HG02970 (cell line): ENCODE measurements around the gene STBD1.
"Not testable (repeated sequence)": the region's sequence is repeated elsewhere in the genome, so short reads cannot be mapped to it uniquely, and the experiment has no call there.

Source experiments
- ATAC-seq: cut with Tn5 transposase; IDR thresholded peaks from one replicate; pipeline ENCODE4 v1.9.1; 2021; ENCODE audit warnings: mild to moderate bottlenecking, moderate library complexity, moderate number of reproducible peaks; ENCODE audit not compliant: unreplicated experiment, low FRiP score

STBD1 gene

DNA sequence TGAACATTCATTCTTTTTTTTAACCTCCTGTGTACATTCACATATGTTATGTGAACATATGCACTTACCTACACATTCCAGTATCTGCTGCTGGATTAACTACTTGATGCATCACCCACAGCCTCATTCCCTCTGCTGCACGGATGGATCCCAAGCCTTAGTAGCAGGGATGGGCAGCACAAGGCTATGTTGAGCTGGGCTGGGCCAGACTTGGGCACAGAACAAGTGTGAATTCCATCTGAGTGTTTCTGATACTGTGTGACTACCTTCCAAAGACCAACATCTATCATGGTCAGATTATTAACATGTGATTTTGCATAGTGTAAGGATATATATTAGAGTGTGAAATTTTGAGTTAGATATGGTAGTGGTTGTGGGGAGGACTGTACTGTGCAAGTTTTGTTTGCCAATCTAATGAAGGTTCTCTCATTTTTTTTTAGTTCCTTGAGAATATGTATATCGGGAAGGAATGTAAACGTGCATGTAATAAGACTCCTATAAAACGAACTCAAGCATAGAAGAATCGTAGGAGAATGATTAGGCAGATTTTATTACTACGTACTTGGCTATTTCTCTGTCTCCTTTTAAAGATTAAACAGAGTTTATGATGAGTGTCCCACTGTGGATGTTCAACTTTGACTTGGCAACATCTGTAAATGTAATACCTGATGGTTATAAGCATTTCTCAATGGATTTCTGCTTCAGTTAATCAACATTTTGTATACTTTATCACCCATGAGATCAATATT lies 23.4 kb upstream of the STBD1 start:
- ATAC-seq, result no peak

DNA sequence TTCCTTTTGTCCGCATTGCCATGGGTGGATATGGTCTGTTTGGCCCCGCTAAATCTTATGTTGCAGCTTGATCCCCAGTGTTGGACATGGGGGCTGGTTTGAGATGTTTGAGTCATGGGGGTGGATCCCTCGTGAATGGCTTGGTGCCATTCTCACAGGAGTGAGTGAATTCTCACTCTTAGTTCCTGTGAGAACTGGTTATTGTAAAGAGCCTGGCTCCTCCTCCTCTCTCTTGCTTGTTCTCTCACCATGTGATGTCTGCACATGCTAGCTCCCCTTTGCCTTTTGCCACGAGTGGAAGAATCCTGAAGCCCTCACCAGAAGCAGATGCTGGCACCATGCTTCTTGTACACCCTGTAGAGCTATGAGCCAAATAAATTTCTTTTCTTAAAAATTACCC lies 22.6 kb upstream of the STBD1 start:
- ATAC-seq, result no peak

DNA sequence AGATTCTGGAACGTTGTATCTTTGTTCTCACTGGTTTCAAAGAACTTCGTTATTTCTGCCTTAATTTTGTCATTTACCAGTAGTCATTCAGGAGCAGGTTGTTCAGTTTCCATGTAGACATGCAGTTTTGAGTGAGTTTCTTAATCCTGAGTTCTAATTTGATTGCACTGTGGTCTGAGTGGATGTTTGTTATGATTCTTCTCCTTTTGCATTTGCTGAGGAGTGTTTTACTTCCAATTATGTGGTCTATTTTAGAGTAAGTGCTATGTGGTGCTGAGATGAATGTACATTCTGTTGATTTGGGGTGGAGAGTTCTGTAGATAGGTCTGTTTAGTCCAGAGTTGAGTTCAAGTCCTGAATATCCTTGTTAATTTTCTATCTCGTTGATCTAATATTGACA lies 18.7 kb upstream of the STBD1 start:
- ATAC-seq, result not testable (repeated sequence)

GRCh38 chr4:76292730-76293129 lies 13.8 kb upstream of the STBD1 start:
- no peak for ATAC-seq

GRCh38 chr4:76293772-76294171 lies 12.8 kb upstream of the STBD1 start:
- ATAC-seq, result no peak

GRCh38 chr4:76296286-76296820 lies 10.2 kb upstream of the STBD1 start:
- ATAC-seq, result no peak

DNA sequence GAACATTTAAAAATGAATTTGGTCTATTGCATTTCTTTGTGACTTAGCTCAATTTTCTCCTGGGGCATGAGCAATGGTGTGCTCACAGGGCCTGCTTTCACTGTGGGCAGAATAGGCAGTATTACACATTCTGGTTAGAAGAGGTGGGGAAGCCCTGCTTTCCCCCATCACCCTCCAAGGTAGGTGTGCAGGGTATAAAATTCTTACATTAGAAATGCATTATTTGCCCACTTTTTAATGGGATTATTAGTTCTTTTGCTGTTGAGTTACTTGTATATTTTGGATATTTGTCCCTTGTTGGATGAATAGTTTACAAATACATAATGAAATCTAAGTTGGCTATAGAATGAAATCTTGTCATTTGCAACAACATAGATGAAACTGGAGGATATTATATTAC lies 8.3 kb upstream of the STBD1 start:
- ATAC-seq, result no peak

GRCh38 chr4:76300012-76300411 lies 6.5 kb upstream of the STBD1 start:
- ATAC-seq, result no peak

GRCh38 chr4:76301068-76301774 lies 5.3 kb upstream of the STBD1 start:
- ATAC-seq, result peak; percentile 98

DNA sequence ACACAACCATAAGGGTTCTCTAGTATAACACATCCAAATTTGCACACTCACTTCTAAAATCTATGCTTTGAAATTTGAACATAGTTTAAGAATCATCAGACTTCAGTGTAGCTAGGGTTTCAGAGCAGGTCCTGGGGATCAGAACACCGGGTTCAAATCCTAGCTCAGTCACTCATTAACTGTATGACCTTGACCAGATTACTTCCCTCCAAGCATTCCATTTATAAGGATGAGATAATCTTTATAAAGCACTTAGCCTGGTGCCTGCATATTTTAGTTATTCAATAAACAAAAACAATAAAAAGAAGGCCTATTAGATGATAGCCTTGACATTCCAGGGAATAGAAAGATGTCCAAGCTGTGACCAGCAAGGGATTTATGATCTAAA lies 4.8 kb upstream of the STBD1 start:
- ATAC-seq, result no peak

DNA sequence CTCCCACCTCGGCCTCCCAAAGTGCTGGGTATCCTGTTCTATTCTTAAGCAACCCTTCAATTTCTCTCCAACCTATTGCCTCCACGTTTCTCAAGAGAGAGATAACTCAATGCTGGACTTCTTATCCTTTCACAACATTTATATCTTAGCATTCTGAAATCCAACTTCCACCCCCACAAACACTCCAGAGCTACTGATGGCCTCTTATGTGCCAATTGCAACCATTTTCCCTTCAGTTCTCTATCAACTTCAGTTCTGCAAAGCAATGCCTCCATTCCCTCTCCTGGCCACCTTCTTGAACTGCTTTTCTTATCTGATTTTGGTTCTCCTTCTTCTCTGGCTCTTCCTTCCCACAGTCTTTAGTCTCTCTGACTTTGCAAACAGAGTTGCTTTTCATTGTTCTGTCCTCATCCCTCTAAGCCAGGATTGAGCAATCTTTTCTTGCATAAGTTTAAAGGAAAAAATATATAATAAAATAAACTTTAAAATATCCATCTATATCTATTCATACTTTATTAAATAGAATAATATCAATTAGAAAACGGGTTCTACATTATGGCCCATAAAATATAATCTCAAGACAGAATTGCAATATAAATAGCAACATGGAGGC lies 3.6 kb upstream of the STBD1 start:
- ATAC-seq, result no peak

DNA sequence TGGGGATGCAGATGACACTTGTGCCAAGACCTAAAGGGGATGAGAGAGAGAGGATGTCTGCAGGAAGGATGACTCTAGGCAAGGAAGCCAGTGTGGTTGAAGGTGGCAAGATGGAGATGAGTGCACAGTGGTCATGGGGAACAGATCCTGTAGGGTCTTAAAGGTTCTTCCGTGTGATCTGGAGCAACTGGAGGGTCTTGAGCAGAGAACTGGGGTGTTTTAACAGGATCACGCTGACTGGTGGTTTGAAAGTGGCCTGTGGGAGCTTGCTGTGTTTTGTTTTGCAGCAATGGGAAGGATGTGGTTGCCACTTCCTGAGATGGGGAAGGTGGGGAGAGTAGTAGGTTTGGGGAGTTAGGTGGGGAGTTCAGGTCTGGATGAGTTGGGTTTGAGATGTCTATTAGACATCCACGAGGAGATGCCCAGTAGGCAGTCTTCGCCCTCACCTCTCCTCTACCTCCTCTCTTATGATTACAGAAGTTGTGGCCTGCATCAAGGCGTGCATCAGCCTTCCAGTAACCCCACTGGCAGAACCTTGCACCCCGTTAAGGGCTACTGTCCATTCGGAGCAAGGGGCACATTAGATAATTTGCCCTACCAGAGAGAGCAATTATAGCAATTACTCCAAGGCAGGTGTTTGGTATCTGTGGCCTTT lies 1.4 kb upstream of the STBD1 start:
- no peak for ATAC-seq

- no peak for ATAC-seq
Observed at GRCh38 chr4:76306882-76307659, 538 bp downstream of the STBD1 start.

GRCh38 chr4:76307660-76308014 lies 1.1 kb downstream of the STBD1 start:
- ATAC-seq, result no peak

DNA sequence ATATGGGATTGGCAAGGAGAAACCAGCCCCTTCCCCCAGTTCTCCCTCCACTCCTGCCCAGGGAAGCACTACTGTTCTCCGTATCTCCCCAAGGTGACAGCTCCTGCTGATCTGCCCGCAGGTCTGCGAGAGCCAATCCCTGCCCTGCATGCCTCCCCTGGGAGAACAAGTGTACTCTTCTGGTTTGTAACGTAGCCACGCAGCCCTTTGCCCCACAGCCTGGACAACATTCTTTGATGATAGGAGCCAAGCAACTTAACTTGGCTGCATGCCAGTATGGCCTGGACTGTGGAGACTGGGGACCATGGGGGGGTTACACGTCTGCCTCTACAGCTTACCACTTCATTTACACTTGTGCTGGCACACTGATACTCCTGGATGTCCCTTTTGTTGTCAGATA lies 2.0 kb downstream of the STBD1 start:
- ATAC-seq, result no peak

- ATAC-seq, result no peak
Observed at GRCh38 chr4:76309939-76310550, 3.5 kb downstream of the STBD1 start.

DNA sequence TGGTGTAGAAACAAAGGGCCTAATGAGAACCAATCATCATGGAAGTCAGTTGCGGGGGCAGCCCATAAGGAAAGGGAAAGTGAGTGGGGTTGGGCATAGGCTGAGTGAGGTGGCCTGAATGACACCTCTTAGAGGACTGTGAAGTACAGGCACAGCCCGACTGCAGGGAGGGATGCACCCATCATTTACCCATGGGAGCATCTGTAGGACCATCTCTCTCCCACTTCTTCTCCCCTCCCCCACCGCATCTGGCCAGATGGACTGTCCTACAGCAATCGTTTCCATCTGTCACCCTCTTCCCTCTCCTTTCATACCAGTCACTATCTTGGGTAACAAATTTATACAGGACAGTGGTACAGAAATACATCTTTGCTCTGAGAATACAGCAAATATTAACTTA lies 4.2 kb downstream of the STBD1 start:
- no peak for ATAC-seq

GRCh38 chr4:76311896-76312331 lies 5.4 kb downstream of the STBD1 start:
- ATAC-seq, result no peak

DNA sequence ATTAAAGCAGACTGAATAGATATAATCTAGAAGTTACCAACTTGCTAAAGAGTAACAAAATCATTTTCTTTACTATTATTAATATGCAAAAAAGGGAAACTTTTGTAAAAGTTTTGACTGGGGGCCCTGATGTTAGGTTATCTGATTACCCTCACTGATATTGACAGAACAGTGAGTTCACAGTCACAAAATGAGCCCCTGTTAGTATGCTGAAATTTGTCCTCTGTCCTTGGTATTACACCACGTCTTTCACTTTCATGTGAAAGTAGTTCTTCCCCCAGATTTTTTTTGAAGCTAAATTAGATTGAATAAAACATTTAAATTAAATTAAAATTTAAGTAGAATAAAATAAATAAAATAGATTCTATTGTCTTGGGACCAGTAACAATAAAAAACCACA lies 5.9 kb downstream of the STBD1 start:
- ATAC-seq, result no peak

DNA sequence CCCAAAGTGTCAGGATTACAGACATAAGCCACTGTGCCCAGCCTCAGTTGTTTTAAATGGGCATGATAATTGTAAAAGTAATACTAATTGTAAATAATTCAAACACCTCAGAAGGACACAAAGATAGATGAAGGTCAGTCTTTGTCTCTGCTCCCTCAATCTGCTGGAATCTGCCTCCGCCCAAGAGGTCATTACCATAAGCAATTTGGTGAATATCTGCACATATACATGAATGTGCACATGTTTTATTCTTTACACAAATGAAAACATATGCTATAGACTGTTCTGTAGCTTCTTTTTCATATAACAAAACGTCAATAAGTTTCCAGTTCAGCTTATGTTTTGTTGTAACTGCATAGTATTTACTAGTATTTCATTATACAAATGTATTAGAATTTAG lies 7.0 kb downstream of the STBD1 start:
- ATAC-seq, result no peak
